ENCODE measurements around the gene ELOB. TPM values are rescaled to one million over a fixed set of nuclear protein-coding genes. Genes with fewer than 3 reads are reported as not detected.

The ELOB gene
- polyA plus RNA-seq, 1 experiment: 146 TPM

DNA sequence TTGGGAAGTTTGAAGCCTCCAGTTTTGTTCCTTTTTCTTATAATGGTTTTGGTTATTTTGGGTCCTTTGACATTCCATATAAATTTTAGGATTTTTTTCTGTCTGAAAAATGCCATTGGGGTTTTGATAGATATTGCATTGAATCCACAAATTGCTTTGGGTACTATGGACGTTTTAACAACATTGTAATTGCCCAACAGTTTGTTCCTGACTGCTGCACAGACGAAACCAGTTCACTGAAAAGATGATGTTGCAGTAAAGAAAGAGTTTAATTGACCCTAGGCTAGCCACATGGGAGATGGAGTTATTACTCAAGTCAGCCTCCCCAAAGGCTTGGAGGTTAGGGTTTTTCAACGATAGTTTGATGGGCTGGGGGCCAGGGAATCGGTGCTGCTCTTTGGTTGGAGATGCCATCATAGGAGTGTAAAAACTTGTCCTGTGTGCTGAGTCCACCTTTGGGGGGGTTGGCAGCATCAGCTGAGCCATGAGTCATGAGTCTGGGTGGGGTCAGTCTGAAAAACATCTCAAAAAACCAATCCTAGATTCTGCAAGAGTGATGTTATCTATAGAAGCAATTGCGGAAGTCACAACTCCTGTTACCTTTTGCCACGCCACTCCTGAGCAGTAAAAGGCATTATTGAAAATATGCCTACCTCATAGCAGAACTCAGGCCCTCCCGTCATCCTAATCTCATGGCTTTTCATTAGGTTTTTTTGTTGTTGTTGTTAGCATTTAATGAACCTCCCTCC is 18.5 kb upstream of the ELOB start:
- Histone ChIP-seq H3K27me3 (ENCODE audit: control insufficient read depth, insufficient read depth, low read length) (peaks cover 14% of the 10 kb centered on the region), H3K4me3 (ENCODE audit: low read depth, low read length) (no peak overlapping the region), H3K27ac (ENCODE audit: low read depth, low read length) (no peak overlapping the region), H3K9me3 (ENCODE audit: control insufficient read depth, insufficient read depth, low read length) (no peaks in the 10 kb centered on the region)
- no peak for DNase-seq (ENCODE audit: low read depth, low spot score)
- ChIA-PET CTCF (no interaction called here), POLR2A (no interaction called here)
- TF ChIP-seq, protein P1, sequence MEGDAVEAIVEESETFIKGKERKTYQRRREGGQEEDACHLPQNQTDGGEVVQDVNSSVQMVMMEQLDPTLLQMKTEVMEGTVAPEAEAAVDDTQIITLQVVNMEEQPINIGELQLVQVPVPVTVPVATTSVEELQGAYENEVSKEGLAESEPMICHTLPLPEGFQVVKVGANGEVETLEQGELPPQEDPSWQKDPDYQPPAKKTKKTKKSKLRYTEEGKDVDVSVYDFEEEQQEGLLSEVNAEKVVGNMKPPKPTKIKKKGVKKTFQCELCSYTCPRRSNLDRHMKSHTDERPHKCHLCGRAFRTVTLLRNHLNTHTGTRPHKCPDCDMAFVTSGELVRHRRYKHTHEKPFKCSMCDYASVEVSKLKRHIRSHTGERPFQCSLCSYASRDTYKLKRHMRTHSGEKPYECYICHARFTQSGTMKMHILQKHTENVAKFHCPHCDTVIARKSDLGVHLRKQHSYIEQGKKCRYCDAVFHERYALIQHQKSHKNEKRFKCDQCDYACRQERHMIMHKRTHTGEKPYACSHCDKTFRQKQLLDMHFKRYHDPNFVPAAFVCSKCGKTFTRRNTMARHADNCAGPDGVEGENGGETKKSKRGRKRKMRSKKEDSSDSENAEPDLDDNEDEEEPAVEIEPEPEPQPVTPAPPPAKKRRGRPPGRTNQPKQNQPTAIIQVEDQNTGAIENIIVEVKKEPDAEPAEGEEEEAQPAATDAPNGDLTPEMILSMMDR (IDR thresholded peaks at IDR 0.05; ENCODE audit: low read depth, low read length): no peak

DNA sequence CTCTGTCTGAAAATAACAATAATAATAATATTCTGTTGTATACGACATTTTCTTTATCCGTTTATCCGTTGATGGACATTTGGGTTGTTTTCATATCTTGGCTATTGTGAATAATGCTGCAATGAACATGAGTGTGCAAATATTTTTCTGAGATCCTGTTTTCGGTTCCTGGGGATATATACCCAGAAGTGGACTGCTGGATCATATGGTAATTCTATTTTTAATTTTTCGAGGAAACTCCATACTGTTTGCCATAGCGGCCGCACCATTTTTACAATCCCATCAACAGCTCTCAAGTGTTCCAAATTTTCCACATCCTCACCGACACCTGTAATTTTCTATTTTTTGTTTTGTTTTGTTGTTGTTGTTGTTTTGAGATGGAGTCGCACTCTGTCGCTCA is 15.9 kb upstream of the ELOB start:
- Histone ChIP-seq H3K27me3 (ENCODE audit: control insufficient read depth, insufficient read depth, low read length) (peaks cover 29% of the 10 kb centered on the region), H3K27ac (ENCODE audit: low read depth, low read length) (no peak overlapping the region), H3K9me3 (ENCODE audit: control insufficient read depth, insufficient read depth, low read length) (no peaks in the 10 kb centered on the region), H3K4me3 (ENCODE audit: low read depth, low read length) (no peak overlapping the region)
- no peak for DNase-seq (ENCODE audit: low read depth, low spot score)
- ChIA-PET POLR2A (no interaction called here), CTCF (no interaction called here)
- TF ChIP-seq, protein P1 (IDR thresholded peaks at IDR 0.05; ENCODE audit: low read depth, low read length): no peak

DNA sequence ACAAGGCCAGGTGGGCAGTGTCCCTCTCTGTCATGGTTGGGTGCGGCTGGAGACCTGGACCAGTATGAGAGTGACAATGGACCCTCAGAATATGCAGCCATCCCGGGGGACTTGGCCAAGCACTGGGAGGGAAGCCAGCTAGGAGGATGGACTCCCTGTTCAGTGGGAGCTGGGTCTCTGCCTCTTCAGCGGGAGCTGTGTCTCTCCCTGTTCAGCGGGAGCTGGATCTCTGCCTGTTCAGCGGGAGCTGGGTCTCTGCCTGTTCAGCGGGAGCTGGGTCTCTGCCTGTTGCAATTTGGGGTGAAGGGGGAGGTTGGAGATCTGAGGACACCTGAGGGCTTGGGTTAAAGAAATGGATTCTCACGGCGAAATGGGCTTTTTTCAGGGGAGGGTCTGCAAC is 14.1 kb upstream of the ELOB start:
- ChIA-PET POLR2A (no interaction called here), CTCF (no interaction called here)
- no peak overlapping the region for H3K4me3 ChIP-seq (ENCODE audit: low read depth, low read length)
- no peaks in the 10 kb centered on the region for H3K9me3 ChIP-seq (ENCODE audit: control insufficient read depth, insufficient read depth, low read length)
- no peak overlapping the region for H3K27ac ChIP-seq (ENCODE audit: low read depth, low read length)
- TF ChIP-seq, protein P1 (IDR thresholded peaks at IDR 0.05; ENCODE audit: low read depth, low read length): no peak
- DNase-seq (ENCODE audit: low read depth, low spot score): no peak
- peaks cover 40% of the 10 kb centered on the region for H3K27me3 ChIP-seq (ENCODE audit: control insufficient read depth, insufficient read depth, low read length)

DNA sequence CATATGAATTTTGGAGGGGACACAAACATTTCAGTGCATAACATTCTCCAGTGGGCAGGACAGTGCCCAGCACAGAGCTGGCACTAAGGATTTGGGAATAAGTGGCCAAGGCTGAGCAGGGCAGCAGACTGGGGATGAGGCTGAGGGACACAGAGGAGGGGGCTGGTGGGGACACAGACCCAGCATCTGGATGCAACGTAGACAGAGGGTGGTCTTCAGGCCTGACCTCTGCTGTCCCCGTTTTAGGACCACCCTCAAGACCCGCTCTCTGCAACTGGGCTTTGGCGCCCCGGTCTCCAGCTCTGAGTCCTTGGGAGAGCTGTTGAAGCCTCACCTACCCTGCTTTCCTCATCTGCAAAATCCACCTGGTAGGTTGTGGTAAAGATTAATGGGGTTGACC is 13.6 kb upstream of the ELOB start:
- TF ChIP-seq, protein P1 (IDR thresholded peaks at IDR 0.05; ENCODE audit: low read depth, low read length): no peak
- CTCF ChIA-PET: no interaction called here
- Histone ChIP-seq H3K4me3 (ENCODE audit: low read depth, low read length) (no peak overlapping the region), H3K9me3 (ENCODE audit: control insufficient read depth, insufficient read depth, low read length) (no peaks in the 10 kb centered on the region; the same call in 1 of the 2 replicates), H3K27me3 (ENCODE audit: control insufficient read depth, insufficient read depth, low read length) (peaks cover 40% of the 10 kb centered on the region), H3K27ac (ENCODE audit: low read depth, low read length) (no peak overlapping the region)
- no peak for DNase-seq (ENCODE audit: low read depth, low spot score)
- POLR2A ChIA-PET: no interaction called here

DNA sequence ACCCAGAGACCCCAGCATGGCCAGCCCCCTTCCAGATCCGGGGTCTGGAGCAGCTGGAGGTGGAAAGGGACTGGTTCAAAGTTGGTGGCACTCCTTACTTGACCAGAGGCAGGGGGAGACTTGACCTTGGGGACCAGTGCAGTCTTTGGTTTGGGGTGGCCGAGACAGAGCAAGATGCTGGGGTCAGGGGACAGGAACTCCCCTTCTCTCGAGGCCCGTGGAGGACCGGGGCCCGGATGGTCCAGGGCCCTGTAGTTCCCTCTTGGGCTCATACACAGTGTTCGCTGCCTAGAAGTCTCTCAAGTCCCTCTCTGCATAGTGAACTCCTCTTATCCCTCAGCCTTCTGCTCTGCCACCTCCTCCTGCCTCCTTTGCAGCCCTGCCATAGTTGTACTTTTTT is 10.9 kb upstream of the ELOB start:
- H3K9me3 ChIP-seq (ENCODE audit: control insufficient read depth, insufficient read depth, low read length): no peaks in the 10 kb centered on the region; the same call in 1 of the 2 replicates
- ChIA-PET POLR2A (no interaction called here), CTCF (no interaction called here)
- no peak for DNase-seq (ENCODE audit: low read depth, low spot score)
- peaks cover 58% of the 10 kb centered on the region for H3K27me3 ChIP-seq (ENCODE audit: control insufficient read depth, insufficient read depth, low read length)
- H3K4me3 ChIP-seq (ENCODE audit: low read depth, low read length): no peak overlapping the region
- TF ChIP-seq, protein P1 (IDR thresholded peaks at IDR 0.05; ENCODE audit: low read depth, low read length): no peak
- no peak overlapping the region for H3K27ac ChIP-seq (ENCODE audit: low read depth, low read length)

All from AG04450 (cell line).